Caco-2 (cell line): ENCODE results near the gene CNFN. TPM values are rescaled to one million over a fixed set of nuclear protein-coding genes. Genes with fewer than 3 reads are reported as not detected.

Source experiments
- BruUV-seq: library from RNA; stranded (reverse); fragments of 400-500 nt; replicated peaks from 2 replicates; lab custom pipeline; 2021; lab: Mats Ljungman, UMichigan
- CTCF ChIA-PET: fragments of 300-600 bp; sonication (Branson Sonifier 250); formaldehyde crosslinking; loops from one replicate; lab custom pipeline; 2022; ENCODE audit warnings: antibody characterized with exemption; lab: Charles Lee
- POLR2A ChIA-PET: fragments of 300-600 bp; sonication (Branson Sonifier 250); formaldehyde crosslinking; loops from one replicate; lab custom pipeline; 2022; ENCODE audit warnings: antibody characterized with exemption; lab: Charles Lee
- DNase-seq, 2 experiments: peaks; one replicate each; pipeline versions ENCODE4 v3.0.0 to v3.0.0-alpha.2; 2020 to 2022
- H3K27me3 ChIP-seq: replicated peaks from 2 replicates; pipeline ENCODE4 v1.6.0; 2011; ENCODE audit warnings: low read length; ENCODE audit not compliant: control insufficient read depth, insufficient read depth
- H3K36me3 ChIP-seq: 2 replicates; pipeline ENCODE4 v1.5.1; 2011; ENCODE audit warnings: low read length; ENCODE audit not compliant: control insufficient read depth, insufficient read depth
- H3K4me1 ChIP-seq: fragments of 250-450 bp; sonication (Bioruptor Pico); 2 replicates; pipeline ENCODE4 v1.5.1; 2020; ENCODE audit warnings: mild to moderate bottlenecking
- H3K4me3 ChIP-seq: 2 replicates; pipeline ENCODE4 v1.5.1; 2011; ENCODE audit warnings: low read depth, mild to moderate bottlenecking, control low read depth, low read length
- H3K9me3 ChIP-seq: fragments of 250-450 bp; sonication (Bioruptor Pico); 2 replicates; pipeline ENCODE4 v1.5.1; 2020; ENCODE audit warnings: mild to moderate bottlenecking, moderate library complexity
- H3K27ac Mint-ChIP-seq: one replicate; pipeline ENCODE4 v1.8.0; 2022; ENCODE audit warnings: mixed read lengths; ENCODE audit not compliant: unreplicated experiment
- H3K27me3 Mint-ChIP-seq: one replicate; pipeline ENCODE4 v1.8.0; 2022; ENCODE audit warnings: mixed read lengths; ENCODE audit not compliant: insufficient read depth, unreplicated experiment
- H3K36me3 Mint-ChIP-seq: one replicate; pipeline ENCODE4 v1.8.0; 2022; ENCODE audit warnings: mild to moderate bottlenecking, mixed read lengths; ENCODE audit not compliant: insufficient read depth, unreplicated experiment
- H3K4me1 Mint-ChIP-seq: one replicate; pipeline ENCODE4 v1.8.0; 2022; ENCODE audit warnings: low read depth, mixed read lengths; ENCODE audit not compliant: unreplicated experiment
- H3K4me3 Mint-ChIP-seq: one replicate; pipeline ENCODE4 v1.8.0; 2022; ENCODE audit warnings: mild to moderate bottlenecking, moderate library complexity, mixed read lengths; ENCODE audit not compliant: unreplicated experiment
- H3K9me3 Mint-ChIP-seq: one replicate; pipeline ENCODE4 v1.8.0; 2022; ENCODE audit warnings: mixed read lengths; ENCODE audit not compliant: unreplicated experiment
- intact Hi-C: fragments of 100-400 bp; cut with micrococcal nuclease; formaldehyde crosslinking; loops from one replicate; pipeline ENCODE4 v1.10.0; 2022; ENCODE audit not compliant: unreplicated experiment
- total RNA-seq: library from RNA; stranded (reverse); gene quantifications from 2 replicates; pipeline ENCODE4 v1.2.3, GENCODE V29; 2022
- TF ChIP-seq, protein P1 (sequence below), 2 experiments: fragments of 200-600 bp in 1 of 2; IDR thresholded peaks; 1 replicate in 1 of 2; 2 replicates in 1 of 2; pipeline versions ENCODE4 v1.5.1 to v1.8.0; 2011 to 2022; ENCODE audit warnings: antibody characterized with exemption in 1 of 2, control low read depth in 1 of 2, inconsistent platforms in 1 of 2, low read depth in 1 of 2, low read length in 1 of 2, mild to moderate bottlenecking in 1 of 2, moderate library complexity in 1 of 2; ENCODE audit not compliant: insufficient read depth in 1 of 2, severe bottlenecking in 1 of 2, unreplicated experiment in 1 of 2

CNFN gene
- total RNA-seq, 1 experiment from 2014 or later = 4.1 TPM

DNA sequence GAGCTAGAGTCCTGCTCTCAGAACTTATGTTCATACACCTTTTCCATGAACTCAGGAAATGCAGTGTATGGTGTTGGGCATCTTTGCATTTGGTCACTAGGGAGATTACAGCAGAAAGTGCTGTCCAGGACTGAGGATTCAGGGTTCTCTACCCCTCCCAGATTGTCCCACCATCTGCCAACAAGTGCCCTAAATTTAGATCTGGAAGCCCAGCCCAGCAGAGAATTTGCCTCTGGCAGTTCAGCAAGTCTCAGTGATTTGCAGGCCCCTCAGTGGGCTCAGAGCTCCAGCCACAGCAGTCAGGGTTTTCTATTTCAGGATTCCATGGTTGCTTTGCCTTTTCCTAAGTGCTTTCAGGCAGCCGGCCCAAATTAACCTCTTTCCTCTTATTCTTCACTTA lies 23.4 kb downstream of the CNFN start:
- H3K36me3 Mint-ChIP-seq = peaks cover 15% of the 10 kb centered on the region
- H3K4me1 Mint-ChIP-seq = no peaks in the 10 kb centered on the region
- CTCF ChIA-PET = no interaction called here
- DNase-seq = no peak
- H3K9me3 Mint-ChIP-seq = no peaks in the 10 kb centered on the region
- intact Hi-C loops = no loop called here
- H3K4me3 Mint-ChIP-seq = no peak overlapping the region
- no peaks in the 10 kb centered on the region for H3K9me3 ChIP-seq
- TF ChIP-seq, protein P1, sequence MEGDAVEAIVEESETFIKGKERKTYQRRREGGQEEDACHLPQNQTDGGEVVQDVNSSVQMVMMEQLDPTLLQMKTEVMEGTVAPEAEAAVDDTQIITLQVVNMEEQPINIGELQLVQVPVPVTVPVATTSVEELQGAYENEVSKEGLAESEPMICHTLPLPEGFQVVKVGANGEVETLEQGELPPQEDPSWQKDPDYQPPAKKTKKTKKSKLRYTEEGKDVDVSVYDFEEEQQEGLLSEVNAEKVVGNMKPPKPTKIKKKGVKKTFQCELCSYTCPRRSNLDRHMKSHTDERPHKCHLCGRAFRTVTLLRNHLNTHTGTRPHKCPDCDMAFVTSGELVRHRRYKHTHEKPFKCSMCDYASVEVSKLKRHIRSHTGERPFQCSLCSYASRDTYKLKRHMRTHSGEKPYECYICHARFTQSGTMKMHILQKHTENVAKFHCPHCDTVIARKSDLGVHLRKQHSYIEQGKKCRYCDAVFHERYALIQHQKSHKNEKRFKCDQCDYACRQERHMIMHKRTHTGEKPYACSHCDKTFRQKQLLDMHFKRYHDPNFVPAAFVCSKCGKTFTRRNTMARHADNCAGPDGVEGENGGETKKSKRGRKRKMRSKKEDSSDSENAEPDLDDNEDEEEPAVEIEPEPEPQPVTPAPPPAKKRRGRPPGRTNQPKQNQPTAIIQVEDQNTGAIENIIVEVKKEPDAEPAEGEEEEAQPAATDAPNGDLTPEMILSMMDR (IDR thresholded peaks at IDR 0.05; ENCODE audit: insufficient read depth in 1 of 2, low read depth in 1 of 2, low read length in 1 of 2, severe bottlenecking in 1 of 2, unreplicated experiment in 1 of 2) = no peak
- POLR2A ChIA-PET = no interaction called here
- no peaks in the 10 kb centered on the region for H3K27me3 Mint-ChIP-seq
- H3K36me3 ChIP-seq = peaks cover 3% of the 10 kb centered on the region
- no TSS peak for BruUV-seq
- H3K27me3 ChIP-seq = no peaks in the 10 kb centered on the region
- no peak overlapping the region for H3K4me3 ChIP-seq
- no peaks in the 10 kb centered on the region for H3K4me1 ChIP-seq
- H3K27ac Mint-ChIP-seq = no peak overlapping the region

DNA sequence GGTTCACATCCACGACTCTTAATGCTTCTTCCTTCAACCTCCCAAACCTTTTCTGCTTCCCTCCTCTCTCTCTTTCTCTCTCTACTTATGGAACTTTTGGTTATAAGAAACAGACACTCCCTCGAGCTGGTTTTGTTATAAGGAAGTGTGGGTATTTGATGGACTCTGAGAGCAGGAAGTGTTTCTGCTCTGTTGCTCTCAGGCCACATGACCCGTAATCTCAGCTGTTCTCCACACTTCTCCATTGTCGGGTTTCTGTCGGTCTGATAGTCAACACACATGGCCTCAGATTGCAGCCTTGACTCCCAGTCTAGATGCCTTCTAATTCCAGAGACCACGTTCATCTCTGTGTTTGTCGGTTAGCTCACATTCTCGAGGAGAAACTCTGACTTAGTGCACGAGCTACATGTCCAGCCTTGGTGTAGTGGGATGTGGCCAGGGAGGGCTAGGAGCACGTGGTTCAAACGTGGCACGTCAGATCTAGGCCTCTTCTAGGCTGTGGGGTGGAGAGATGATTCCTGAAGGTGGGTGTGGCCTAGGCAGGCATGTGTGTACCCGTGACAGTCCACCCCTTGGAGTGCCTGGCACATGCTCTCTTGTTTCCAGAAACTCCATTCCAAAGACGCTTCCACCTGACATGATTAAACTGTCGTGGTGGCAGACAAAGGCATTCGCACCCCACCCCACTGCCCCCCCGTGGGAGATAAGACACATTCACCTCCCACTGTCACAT lies 26.3 kb downstream of the CNFN start:
- Mint-ChIP-seq H3K4me3 (no peak overlapping the region), H3K4me1 (peaks cover 14% of the 10 kb centered on the region), H3K9me3 (no peaks in the 10 kb centered on the region), H3K27ac (no peak overlapping the region), H3K27me3 (no peaks in the 10 kb centered on the region), H3K36me3 (peaks cover 20% of the 10 kb centered on the region)
- POLR2A ChIA-PET = no interaction called here
- BruUV-seq = no TSS peak
- Histone ChIP-seq H3K4me1 (no peaks in the 10 kb centered on the region), H3K27me3 (no peaks in the 10 kb centered on the region), H3K4me3 (no peak overlapping the region), H3K9me3 (no peaks in the 10 kb centered on the region), H3K36me3 (peaks cover 3% of the 10 kb centered on the region)
- CTCF ChIA-PET = no interaction called here
- intact Hi-C loops = no loop called here
- TF ChIP-seq, protein P1 (IDR thresholded peaks at IDR 0.05; ENCODE audit: insufficient read depth in 1 of 2, low read depth in 1 of 2, low read length in 1 of 2, severe bottlenecking in 1 of 2, unreplicated experiment in 1 of 2) = no peak
- no peak for DNase-seq

DNA sequence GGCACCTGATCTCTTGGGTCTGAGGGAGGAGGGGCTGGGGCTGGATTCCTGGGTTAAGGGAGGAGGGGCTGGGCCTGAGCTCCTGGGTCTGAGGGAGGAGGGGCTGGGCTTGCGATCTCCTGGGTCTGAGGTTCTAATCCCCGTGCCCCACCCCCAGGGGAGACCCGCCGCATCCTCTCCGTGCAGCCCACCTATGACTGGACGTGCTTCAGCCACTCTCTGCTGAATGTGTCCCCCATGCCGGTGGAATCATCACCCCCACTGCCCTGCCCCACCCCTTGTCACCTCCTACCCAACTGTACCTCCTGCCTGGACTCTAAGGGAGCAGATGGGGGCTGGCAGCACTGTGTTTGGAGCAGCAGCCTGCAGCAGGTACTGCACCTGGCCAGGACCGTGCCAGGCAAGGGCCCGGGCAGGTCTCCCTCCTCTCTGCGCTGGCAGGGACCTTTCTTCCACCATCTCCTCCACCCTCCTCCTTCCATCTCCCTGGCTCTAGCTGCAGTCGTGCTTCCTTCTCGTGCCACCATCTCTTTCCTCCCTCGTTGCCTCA lies 27.1 kb downstream of the CNFN start:
- Mint-ChIP-seq H3K9me3 (no peaks in the 10 kb centered on the region), H3K36me3 (peaks cover 26% of the 10 kb centered on the region), H3K4me3 (no peak overlapping the region), H3K27ac (no peak overlapping the region), H3K27me3 (no peaks in the 10 kb centered on the region), H3K4me1 (peaks cover 14% of the 10 kb centered on the region)
- TF ChIP-seq, protein P1 (IDR thresholded peaks at IDR 0.05; ENCODE audit: insufficient read depth in 1 of 2, low read depth in 1 of 2, low read length in 1 of 2, severe bottlenecking in 1 of 2, unreplicated experiment in 1 of 2) = no peak
- ChIA-PET POLR2A (no interaction called here), CTCF (no interaction called here)
- no peak overlapping the region for H3K4me3 ChIP-seq
- no peaks in the 10 kb centered on the region for H3K9me3 ChIP-seq
- intact Hi-C loops = no loop called here
- H3K27me3 ChIP-seq = no peaks in the 10 kb centered on the region
- no TSS peak for BruUV-seq
- H3K4me1 ChIP-seq = peaks cover 6% of the 10 kb centered on the region
- H3K36me3 ChIP-seq = peaks cover 3% of the 10 kb centered on the region
- DNase-seq = no peak
